HEK293 (cell line): ENCODE data around the gene MSRB3.

ENCODE experiments used
- CTCF ChIA-PET: fragments of 350-600 bp; formaldehyde crosslinking; extraction: SDS; loops from one replicate; lab custom pipeline; 2021; ENCODE audit warnings: antibody characterized with exemption; lab: Yijun Ruan, JAX
- POLR2A ChIA-PET: fragments of 300-600 bp; formaldehyde crosslinking; extraction: SDS; loops from one replicate; lab custom pipeline; 2020; ENCODE audit warnings: antibody characterized with exemption, inconsistent platforms; lab: Yijun Ruan, JAX
- H3K27ac ChIP-seq: fragments of 200-500 bp; sonication (Bioruptor generic); 2 replicates; pipeline ENCODE4 v1.5.1; 2014; ENCODE audit warnings: low read depth, low read length, control low read depth, inconsistent platforms; ENCODE audit errors: extremely low read depth
- H3K36me3 ChIP-seq, 2 experiments: fragments of 200-500 bp in 1 of 2; sonication (Bioruptor generic) in 1 of 2; 1 replicate in 1 of 2; 2 replicates in 1 of 2; pipeline ENCODE4 v1.5.1; 2014 to 2017; ENCODE audit warnings: inconsistent platforms in 2 of 2, low read length in 2 of 2; ENCODE audit not compliant: control insufficient read depth in 2 of 2, insufficient read depth in 1 of 2
- H3K4me1 ChIP-seq: fragments of 200-500 bp; sonication (Bioruptor generic); 2 replicates; pipeline ENCODE4 v1.5.1; 2014; ENCODE audit warnings: mild to moderate bottlenecking, low read length, inconsistent platforms; ENCODE audit not compliant: control insufficient read depth, insufficient read depth
- H3K4me3 ChIP-seq: 2 replicates; pipeline ENCODE4 v1.5.1; 2011; ENCODE audit warnings: low read depth, mild to moderate bottlenecking, control low read depth, low read length, moderate library complexity
- H3K9me3 ChIP-seq: fragments of 200-500 bp; sonication (Bioruptor generic); 2 replicates; pipeline ENCODE4 v1.5.1; 2014; ENCODE audit warnings: low read depth, low read length, inconsistent platforms; ENCODE audit not compliant: control insufficient read depth, insufficient read depth
- BCL6B ChIP-seq: fragments of 450-650 bp; formaldehyde crosslinking; IDR thresholded peaks from 2 replicates; pipeline ENCODE4 v1.5.1; 2017; ENCODE audit warnings: missing biosample characterization, missing genetic modification characterization
- KLF10 ChIP-seq: fragments of 450-650 bp; IDR thresholded peaks from 2 replicates; pipeline ENCODE4 v1.5.1; 2018; ENCODE audit warnings: missing biosample characterization, mild to moderate bottlenecking, missing genetic modification characterization
- PRDM1 ChIP-seq: fragments of 450-650 bp; formaldehyde crosslinking; IDR thresholded peaks from 2 replicates; pipeline ENCODE4; 2016; ENCODE audit warnings: missing biosample characterization, missing genetic modification characterization
- ZBTB21 ChIP-seq: fragments of 450-650 bp; formaldehyde crosslinking; IDR thresholded peaks from 2 replicates; pipeline ENCODE4 v1.5.1; 2017; ENCODE audit warnings: missing biosample characterization, missing genetic modification characterization
- ZNF121 ChIP-seq: fragments of 450-650 bp; formaldehyde crosslinking; IDR thresholded peaks from 2 replicates; pipeline ENCODE4 v1.5.1; 2016; ENCODE audit warnings: missing biosample characterization, missing genetic modification characterization
- ZNF132 ChIP-seq: fragments of 450-650 bp; formaldehyde crosslinking; IDR thresholded peaks from 2 replicates; pipeline ENCODE4 v1.5.1; 2017; ENCODE audit warnings: missing biosample characterization, missing genetic modification characterization, borderline replicate concordance
- ZNF138 ChIP-seq: fragments of 450-650 bp; formaldehyde crosslinking; IDR thresholded peaks from 2 replicates; pipeline ENCODE4 v1.5.1; 2016; ENCODE audit warnings: missing biosample characterization, missing genetic modification characterization, borderline replicate concordance
- ZNF155 ChIP-seq: fragments of 450-650 bp; formaldehyde crosslinking; IDR thresholded peaks from 2 replicates; pipeline ENCODE4 v1.5.1; 2016; ENCODE audit warnings: missing biosample characterization, missing genetic modification characterization
- ZNF280C ChIP-seq: fragments of 450-650 bp; formaldehyde crosslinking; IDR thresholded peaks from 2 replicates; pipeline ENCODE4 v1.5.1; 2016; ENCODE audit warnings: missing biosample characterization, missing genetic modification characterization
- ZNF292 ChIP-seq: fragments of 450-650 bp; formaldehyde crosslinking; IDR thresholded peaks from 2 replicates; pipeline ENCODE4 v1.5.1; 2016; ENCODE audit warnings: low read depth, missing biosample characterization, missing genetic modification characterization, borderline replicate concordance
- ZNF473 ChIP-seq: fragments of 450-650 bp; formaldehyde crosslinking; IDR thresholded peaks from 2 replicates; pipeline ENCODE4 v1.5.1; 2017; ENCODE audit warnings: missing biosample characterization, missing genetic modification characterization
- ZNF48 ChIP-seq: fragments of 450-650 bp; formaldehyde crosslinking; IDR thresholded peaks from 2 replicates; pipeline ENCODE4 v1.5.1; 2016; ENCODE audit warnings: missing biosample characterization, missing genetic modification characterization
- ZNF488 ChIP-seq: fragments of 450-650 bp; formaldehyde crosslinking; IDR thresholded peaks from 2 replicates; pipeline ENCODE4 v1.5.1; 2016; ENCODE audit warnings: missing biosample characterization, missing genetic modification characterization
- ZNF501 ChIP-seq: fragments of 450-650 bp; formaldehyde crosslinking; IDR thresholded peaks from 2 replicates; pipeline ENCODE4 v1.5.1; 2016; ENCODE audit warnings: missing biosample characterization, missing genetic modification characterization
- ZNF629 ChIP-seq: fragments of 450-650 bp; formaldehyde crosslinking; IDR thresholded peaks from 2 replicates; pipeline ENCODE4 v1.5.1; 2017; ENCODE audit warnings: missing biosample characterization, missing genetic modification characterization
- ZNF707 ChIP-seq: fragments of 450-650 bp; formaldehyde crosslinking; IDR thresholded peaks from 2 replicates; pipeline ENCODE4 v1.5.1; 2016; ENCODE audit warnings: missing biosample characterization, missing genetic modification characterization
- ZNF830 ChIP-seq: fragments of 450-650 bp; IDR thresholded peaks from 2 replicates; pipeline ENCODE4 v1.5.0; 2018; ENCODE audit warnings: missing biosample characterization, missing genetic modification characterization, low read depth, mild to moderate bottlenecking, moderate library complexity
- ZNF837 ChIP-seq: fragments of 450-650 bp; formaldehyde crosslinking; IDR thresholded peaks from 2 replicates; pipeline ENCODE4 v1.5.1; 2016; ENCODE audit warnings: missing biosample characterization, missing genetic modification characterization

Gene MSRB3

GRCh38 chr12:65238609-65239008 lies 39.9 kb upstream of the MSRB3 start (continued):
- TF ChIP-seq ZNF280C (tag by site-specific recombination), result no peak
- TF ChIP-seq ZNF488 (tag by site-specific recombination), result no peak
- no peak for TF ChIP-seq ZNF292 (tag by site-specific recombination)
- no peak for TF ChIP-seq ZNF830 (tag by site-specific recombination)

GRCh38 chr12:65248656-65249633 lies 29.5 kb upstream of the MSRB3 start:
- POLR2A ChIA-PET, result no interaction called here
- Histone ChIP-seq H3K27ac (no peak overlapping the region), H3K9me3 (no peaks in the 10 kb centered on the region), H3K36me3 (peaks cover 8 to 35% of the 10 kb centered on the region in 2 experiments), H3K4me1 (no peaks in the 10 kb centered on the region), H3K4me3 (no peak overlapping the region)
- CTCF ChIA-PET, result interaction anchor here (0.7 kb wide), 1 partner anchor 32 kb away, joined by 4 read pairs; no protein-coding TSS in a partner anchor
- TF ChIP-seq ZNF837 (tag by site-specific recombination), result no peak
- TF ChIP-seq ZNF629 (tag by site-specific recombination), result 0 out of 2 replicates have a peak, but pooled peaks have one; percentile 18
- TF ChIP-seq, all 188 proteins: peak for 1

DNA sequence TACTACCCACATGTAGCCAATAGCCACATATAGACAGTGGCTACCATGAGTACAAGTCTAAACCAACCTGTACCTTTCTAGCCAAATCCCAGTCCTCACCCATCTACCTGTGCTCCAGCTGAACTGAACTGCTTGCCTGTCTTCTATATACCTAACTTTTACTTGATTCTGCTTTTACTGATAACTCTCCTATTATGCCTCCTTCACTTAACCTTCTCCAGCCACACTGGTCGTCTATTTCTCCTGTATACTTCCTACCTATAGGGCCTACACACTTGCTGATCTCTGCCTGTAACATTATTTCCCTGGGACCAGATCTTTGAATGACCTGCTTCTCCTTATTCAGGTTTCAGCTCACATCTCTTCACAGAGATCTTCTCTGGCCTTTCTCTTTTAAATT lies 26.0 kb upstream of the MSRB3 start:
- peak; percentile 90 for TF ChIP-seq PRDM1
- TF ChIP-seq BCL6B (tag by site-specific recombination), result no peak
- TF ChIP-seq ZNF473 (tag by site-specific recombination), result no peak
- H3K27ac ChIP-seq, result no peak overlapping the region
- H3K36me3 ChIP-seq, result peaks cover 0 to 13% of the 10 kb centered on the region in 2 experiments; a peak in 2 of 3 replicates
- H3K9me3 ChIP-seq, result no peaks in the 10 kb centered on the region
- no peaks in the 10 kb centered on the region for H3K4me1 ChIP-seq
- ChIA-PET POLR2A (interaction anchor here (1.2 kb wide), 1 partner anchor 48 kb away, joined by 3 read pairs; no protein-coding TSS in a partner anchor), CTCF (no interaction called here)
- H3K4me3 ChIP-seq, result no peak overlapping the region

DNA sequence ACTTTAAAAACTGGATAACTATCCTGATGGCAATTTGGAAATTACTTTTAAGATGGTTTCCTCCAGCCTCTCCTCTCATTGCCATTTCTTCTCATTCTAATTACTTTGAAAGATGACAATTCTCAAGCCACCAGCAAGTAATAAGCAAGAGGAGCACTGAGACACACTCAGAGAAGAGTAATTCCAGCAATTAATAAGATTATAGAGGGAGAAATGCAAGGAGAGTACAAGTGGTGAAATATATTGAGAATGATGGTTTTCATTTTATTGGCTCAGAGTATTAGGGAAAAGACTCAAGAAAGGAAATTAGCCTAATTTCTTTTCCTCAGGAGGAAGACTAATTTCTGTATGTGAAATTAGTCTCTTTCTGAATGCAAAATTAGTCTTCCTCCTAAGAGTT lies 20.5 kb upstream of the MSRB3 start:
- TF ChIP-seq ZNF48 (tag by site-specific recombination) (no peak), ZNF501 (tag by site-specific recombination) (no peak), ZNF121 (tag by site-specific recombination) (no peak), ZNF132 (tag by site-specific recombination) (no peak), ZNF707 (no peak), ZBTB21 (tag by site-specific recombination) (no peak), KLF10 (tag by site-specific recombination) (no peak), ZNF138 (tag by site-specific recombination) (no peak), ZNF155 (tag by site-specific recombination) (no peak)
- CTCF ChIA-PET, result interaction anchor here (0.6 kb wide), 1 partner anchor 787 kb away, joined by 3 read pairs; no protein-coding TSS in a partner anchor
- POLR2A ChIA-PET, result no interaction called here
- no peaks in the 10 kb centered on the region for H3K4me1 ChIP-seq
- H3K27ac ChIP-seq, result no peak overlapping the region
- H3K4me3 ChIP-seq, result no peak overlapping the region
- H3K36me3 ChIP-seq, result no peaks in the 10 kb centered on the region
- no peaks in the 10 kb centered on the region for H3K9me3 ChIP-seq
